ENCODE measurements around the gene TUBGCP4.

- no peak for TF ChIP-seq CTCF (conservative IDR thresholded peaks at IDR 0.05; ENCODE audit: low read depth, low read length)
- TF ChIP-seq EZH2 (IDR thresholded peaks at IDR 0.05; ENCODE audit: borderline replicate concordance, low read depth, low read length, poor library complexity, severe bottlenecking) = no peak
Measured at GRCh38 chr15:43412096-43412495, 41.2 kb downstream of the TUBGCP4 start.

Measured in A673 (cell line).